HepG2 (cell line): ENCODE results near the gene PRDX6. TPM values are rescaled to one million over a fixed set of nuclear protein-coding genes. Genes with fewer than 3 reads are reported as not detected.

Experiments
- ATF2 ChIP-seq: sonication (generic); formaldehyde crosslinking; IDR thresholded peaks from 2 replicates; pipeline ENCODE4 v1.4.0; 2020; ENCODE audit warnings: missing genetic modification reagents
- IKZF5 ChIP-seq: IDR thresholded peaks from 2 replicates; pipeline ENCODE4 v1.6.1; 2018; ENCODE audit warnings: missing genetic modification reagents, mild to moderate bottlenecking, missing compliant biosample characterization
- KDM5B ChIP-seq: sonication (generic); formaldehyde crosslinking; IDR thresholded peaks from 2 replicates; pipeline ENCODE4 v1.4.0; 2020; ENCODE audit warnings: missing genetic modification reagents, mild to moderate bottlenecking, borderline replicate concordance
- KMT2A ChIP-seq: sonication (generic); formaldehyde crosslinking; IDR thresholded peaks from 2 replicates; pipeline ENCODE4 v1.4.0; 2020; ENCODE audit warnings: missing genetic modification reagents
- NCOA5 ChIP-seq: sonication (generic); formaldehyde crosslinking; IDR thresholded peaks from 2 replicates; pipeline ENCODE4 v1.4.0; 2020; ENCODE audit warnings: missing genetic modification reagents
- SP140L ChIP-seq: sonication (generic); formaldehyde crosslinking; IDR thresholded peaks from 2 replicates; pipeline ENCODE4 v1.4.0; 2020; ENCODE audit warnings: missing genetic modification reagents, borderline replicate concordance
- TEF ChIP-seq: sonication (generic); formaldehyde crosslinking; IDR thresholded peaks from 2 replicates; pipeline ENCODE4 v1.5.0; 2020; ENCODE audit warnings: missing genetic modification reagents
- THRA ChIP-seq: sonication (generic); formaldehyde crosslinking; IDR thresholded peaks from 2 replicates; pipeline ENCODE4 v1.4.0; 2020; ENCODE audit warnings: missing genetic modification reagents, borderline replicate concordance
- ZBTB1 ChIP-seq: sonication (generic); formaldehyde crosslinking; IDR thresholded peaks from 2 replicates; pipeline ENCODE4 v1.4.0; 2020; ENCODE audit warnings: missing genetic modification reagents, borderline replicate concordance
- ZBTB14 ChIP-seq: sonication (generic); formaldehyde crosslinking; IDR thresholded peaks from 2 replicates; pipeline ENCODE4 v1.4.0; 2020; ENCODE audit warnings: missing genetic modification reagents
- ZNF281 ChIP-seq: sonication (generic); formaldehyde crosslinking; IDR thresholded peaks from 2 replicates; pipeline ENCODE4 v1.4.0; 2020; ENCODE audit warnings: missing genetic modification reagents, borderline replicate concordance
- ZNF326 ChIP-seq: sonication (generic); formaldehyde crosslinking; IDR thresholded peaks from 2 replicates; pipeline ENCODE4 v1.4.0; 2020; ENCODE audit warnings: missing genetic modification reagents, borderline replicate concordance
- ZNF362 ChIP-seq: sonication (generic); formaldehyde crosslinking; IDR thresholded peaks from 2 replicates; pipeline ENCODE4 v1.4.0; 2020; ENCODE audit warnings: missing genetic modification reagents, mild to moderate bottlenecking, borderline replicate concordance
- ZNF431 ChIP-seq: sonication (generic); formaldehyde crosslinking; IDR thresholded peaks from 2 replicates; pipeline ENCODE4 v1.9.0; 2022; ENCODE audit warnings: missing genetic modification reagents, low read depth, mild to moderate bottlenecking, borderline replicate concordance
- ZNF530 ChIP-seq: sonication (generic); formaldehyde crosslinking; IDR thresholded peaks from 2 replicates; pipeline ENCODE4 v1.5.0; 2020; ENCODE audit warnings: low read depth, mild to moderate bottlenecking, missing genetic modification reagents
- ZNF546 ChIP-seq: sonication (generic); formaldehyde crosslinking; conservative IDR thresholded peaks from 2 replicates; pipeline ENCODE4 v1.8.1; 2023; ENCODE audit warnings: mild to moderate bottlenecking, missing genetic modification reagents
- ZNF614 ChIP-seq: IDR thresholded peaks from 2 replicates; pipeline ENCODE4 v1.6.1; 2018; ENCODE audit warnings: missing biosample characterization, missing genetic modification reagents, inconsistent platforms, borderline replicate concordance
- polyA plus RNA-seq, 8 experiments: library from polyadenylated mRNA; depleted of rRNA in 3 of 8; stranded (reverse) in 7 of 8; unstranded in 1 of 8; fragments of >200 nt; fragmentation: Illumina TruSeq in 4 of 8; extraction: Trizol in 4 of 8; gene quantifications; 2 replicates each; pipeline versions ENCODE4 v1.2.1 to v1.2.3, GENCODE V29; 2011 to 2016; ENCODE audit warnings: low read depth in 4 of 8, missing spikeins in 1 of 8, mixed read lengths in 1 of 8; ENCODE audit not compliant: insufficient read depth in 1 of 8
- total RNA-seq, 5 experiments: library from RNA; depleted of rRNA; stranded (reverse); fragments of >200 nt; fragmentation: Illumina TruSeq; extraction: Trizol; gene quantifications; 2 replicates each; pipeline ENCODE4 v1.2.3, GENCODE V29; 2016; ENCODE audit warnings: low read depth in 1 of 5

Gene PRDX6
- total and polyA plus RNA-seq, 2 of the 13 experiments (the other 11 are each of a cell fraction or from before 2014, with no cell fraction given): 224 to 309 TPM

GRCh38 chr1:173477286-173478093 is at the start of gene PRDX6 (continued):
- TF ChIP-seq IKZF5 (no peak; the same call in 1 of the 2 replicates), ZNF614 (CRISPR knock-in tag) (no peak; the same call in 1 of the 2 replicates), TEF (no peak), ZNF530 (CRISPR knock-in tag) (no peak), ZNF362 (no peak), KMT2A (CRISPR knock-in tag) (peak; percentile 74; the same call in 1 of the 2 replicates), ZBTB14 (CRISPR knock-in tag) (no peak; the same call in 1 of the 2 replicates), ZNF326 (CRISPR knock-in tag) (no peak), ZNF546 (CRISPR knock-in tag) (peak; percentile 84), THRA (CRISPR knock-in tag) (no peak), ZNF431 (CRISPR knock-in tag) (peak; percentile 56; the same call in 1 of the 2 replicates), KDM5B (CRISPR knock-in tag) (peak; percentile 57; the same call in 1 of the 2 replicates), NCOA5 (CRISPR knock-in tag) (no peak), ZBTB1 (no peak), ATF2 (peak; percentile 32; the same call in 1 of the 2 replicates), ZNF281 (CRISPR knock-in tag) (peak; percentile 37; the same call in 1 of the 2 replicates), SP140L (no peak)
